ENCODE data around the gene TMEM51.

The TMEM51 gene

DNA sequence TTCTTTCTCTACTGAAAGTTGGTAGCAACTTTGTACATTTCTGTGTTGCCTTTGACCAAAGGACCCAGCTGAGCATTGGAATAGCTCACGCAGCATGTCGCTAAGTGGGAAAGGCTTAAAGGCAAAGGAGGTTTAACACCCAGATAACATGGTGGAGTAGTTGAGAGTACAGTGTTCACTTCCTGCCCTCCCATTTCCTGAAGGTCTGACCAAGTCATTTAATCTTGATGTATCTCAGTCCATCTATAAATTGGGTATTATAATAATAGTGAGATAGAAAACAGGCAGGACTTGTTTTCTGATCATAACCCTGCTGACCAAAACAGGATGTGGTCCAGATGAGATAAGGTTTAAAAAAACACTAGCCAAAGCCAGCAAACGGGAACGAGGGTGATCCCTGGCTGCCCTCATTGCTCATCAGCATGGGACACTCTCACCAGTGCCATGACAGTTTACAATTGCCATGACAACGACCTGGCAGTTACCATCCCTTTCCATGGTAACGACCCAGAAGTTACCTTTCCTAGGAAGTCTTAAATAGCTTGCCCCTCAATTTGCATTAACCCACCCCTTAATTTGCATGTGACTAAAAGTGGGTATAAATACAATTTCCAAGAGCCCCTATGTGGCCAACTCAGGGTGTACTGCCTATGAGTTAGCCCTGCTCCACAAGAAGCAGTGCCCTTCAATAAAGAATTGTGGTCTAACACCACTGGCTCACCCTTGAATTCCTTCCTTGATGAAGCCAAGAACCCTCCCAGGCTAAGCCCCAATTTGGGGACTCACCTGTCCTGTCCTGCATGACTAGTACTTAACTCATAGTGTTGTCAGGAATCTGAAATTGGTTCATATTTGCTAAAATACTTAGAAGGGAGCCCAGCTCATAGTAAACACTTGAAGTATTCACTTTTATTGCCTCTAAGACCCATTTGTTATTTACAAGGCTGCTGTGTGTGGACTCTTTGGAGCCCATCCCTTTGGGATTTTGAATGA lies 65.0 kb downstream of the TMEM51 start:
- no peak for DNase-seq (ENCODE audit: low spot score)

- DNase-seq (ENCODE audit: low spot score), result no peak
Measured at GRCh38 chr1:15219280-15220023, 65.9 kb downstream of the TMEM51 start.

DNA sequence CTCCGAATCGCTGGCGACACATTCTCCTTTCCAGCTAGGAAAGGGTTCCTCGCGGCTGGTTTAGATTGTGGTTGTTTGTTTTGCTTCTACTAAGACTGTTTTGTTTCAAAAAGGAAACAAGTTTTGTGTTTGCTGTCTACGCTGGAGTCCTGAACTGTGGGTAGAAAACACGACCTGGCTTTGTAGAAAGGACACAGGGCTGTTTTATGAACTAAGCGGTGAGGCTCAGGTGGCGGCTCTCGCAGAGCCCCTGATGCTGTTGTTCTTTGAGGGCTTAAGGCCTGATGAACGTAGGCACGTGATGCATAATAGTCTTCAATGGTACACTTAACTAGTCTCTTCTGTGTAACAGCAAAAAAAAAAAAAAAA lies 66.5 kb downstream of the TMEM51 start:
- DNase-seq (ENCODE audit: low spot score), result no peak

DNA sequence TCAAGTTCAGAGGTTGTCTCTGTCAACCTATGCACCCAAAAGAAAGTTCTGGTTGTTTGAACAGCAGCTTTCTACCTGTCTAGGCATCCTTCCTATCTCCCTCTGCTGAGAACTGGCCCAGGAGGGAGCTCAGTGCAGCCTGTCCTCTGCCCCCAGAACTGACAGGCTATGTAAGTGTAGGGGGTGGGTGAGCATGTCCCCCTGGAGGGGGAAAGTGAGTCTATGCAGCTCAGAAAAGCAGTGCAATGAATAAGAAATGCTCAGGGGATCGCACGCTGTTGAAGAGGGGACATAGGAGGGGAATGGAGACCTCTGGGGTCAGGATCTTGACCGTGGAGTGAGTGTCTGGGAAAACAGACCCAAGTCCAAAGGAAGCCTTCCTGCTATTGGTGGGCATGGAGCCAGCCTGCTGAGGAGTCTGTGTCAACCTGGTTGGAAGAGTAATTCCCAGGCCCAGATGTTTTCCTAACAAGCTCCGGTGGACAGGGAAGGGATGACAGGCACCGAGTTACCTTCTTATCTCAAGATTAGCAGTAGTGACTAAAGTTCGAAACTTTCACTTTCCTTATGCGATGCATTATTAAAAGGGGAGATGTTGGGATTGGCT lies 67.4 kb downstream of the TMEM51 start:
- no peak for DNase-seq (ENCODE audit: low spot score)

DNA sequence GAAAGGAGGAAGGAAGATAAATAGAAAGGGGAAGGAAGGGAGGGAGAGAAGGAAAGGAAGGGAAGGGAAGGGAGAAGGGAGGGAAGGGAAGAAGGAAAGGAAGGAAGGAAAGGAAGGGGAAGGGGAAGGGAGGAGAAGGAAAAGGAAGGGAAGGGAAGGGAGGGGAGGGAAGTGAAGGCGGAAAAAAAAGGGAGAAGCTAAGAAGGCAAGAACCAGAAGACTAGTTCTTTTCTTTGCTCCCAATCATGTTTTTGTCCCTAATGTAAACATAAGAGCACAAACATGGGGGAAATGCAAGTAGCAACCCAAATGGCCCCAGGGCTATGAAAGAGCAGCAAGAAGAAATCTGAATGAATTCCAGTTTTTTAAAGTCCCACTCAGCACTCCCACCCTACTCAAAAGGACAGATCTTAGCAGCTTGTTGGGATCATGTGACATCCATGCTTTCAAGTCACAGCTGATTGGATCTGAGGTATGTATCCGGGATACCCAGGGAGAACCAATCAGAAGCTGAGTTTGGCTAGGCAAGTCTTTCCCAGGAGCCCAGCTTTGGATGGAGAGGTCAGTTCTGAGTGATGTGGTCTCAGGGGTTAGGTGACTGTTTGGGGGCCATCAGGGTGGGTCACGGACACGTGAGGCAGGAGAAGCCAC lies 69.2 kb downstream of the TMEM51 start:
- DNase-seq (ENCODE audit: low spot score), result no peak

- no peak for DNase-seq (ENCODE audit: low spot score)
Measured at GRCh38 chr1:15224259-15224869, 70.8 kb downstream of the TMEM51 start.

DNA sequence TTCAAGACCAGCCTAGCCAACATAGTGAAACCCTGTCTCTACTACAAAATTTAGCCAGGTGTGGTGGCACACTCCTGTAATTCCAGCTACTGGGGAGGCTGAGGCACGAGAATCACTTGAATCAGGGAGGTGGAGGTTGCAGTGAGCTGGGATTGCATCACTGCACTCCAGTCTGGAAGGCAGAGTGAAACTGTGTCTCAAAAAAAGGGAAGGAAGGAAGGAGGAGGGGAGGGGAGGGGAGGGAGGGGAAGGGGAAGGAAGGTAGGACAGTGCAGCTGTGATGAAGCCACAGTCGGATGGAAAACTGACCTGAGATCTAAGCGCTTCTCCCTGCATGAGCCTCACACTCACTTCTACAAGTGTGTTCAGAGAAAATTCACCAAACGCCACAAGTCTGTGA lies 71.4 kb downstream of the TMEM51 start:
- DNase-seq (ENCODE audit: low spot score), result no peak

DNA sequence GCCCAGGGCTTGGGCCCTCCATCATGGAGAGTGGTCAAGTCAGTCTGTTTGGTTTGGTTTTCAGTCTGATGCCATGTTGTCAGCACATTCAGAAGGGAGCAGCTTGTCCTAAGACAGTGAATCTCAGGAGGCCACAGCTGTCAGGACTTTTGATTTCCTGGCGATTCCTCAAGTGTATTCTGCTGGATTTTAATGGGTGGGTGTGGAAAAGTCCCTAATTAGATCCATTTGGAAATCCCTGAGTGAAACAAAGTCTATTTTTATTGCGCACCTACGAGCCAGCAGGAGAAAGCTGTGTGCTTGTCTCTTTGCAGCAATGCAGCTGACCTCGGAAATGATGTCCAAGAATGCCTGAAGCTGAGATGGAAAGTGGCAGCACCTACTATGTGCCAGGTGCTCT lies 71.9 kb downstream of the TMEM51 start:
- DNase-seq (ENCODE audit: low spot score), result no peak

DNA sequence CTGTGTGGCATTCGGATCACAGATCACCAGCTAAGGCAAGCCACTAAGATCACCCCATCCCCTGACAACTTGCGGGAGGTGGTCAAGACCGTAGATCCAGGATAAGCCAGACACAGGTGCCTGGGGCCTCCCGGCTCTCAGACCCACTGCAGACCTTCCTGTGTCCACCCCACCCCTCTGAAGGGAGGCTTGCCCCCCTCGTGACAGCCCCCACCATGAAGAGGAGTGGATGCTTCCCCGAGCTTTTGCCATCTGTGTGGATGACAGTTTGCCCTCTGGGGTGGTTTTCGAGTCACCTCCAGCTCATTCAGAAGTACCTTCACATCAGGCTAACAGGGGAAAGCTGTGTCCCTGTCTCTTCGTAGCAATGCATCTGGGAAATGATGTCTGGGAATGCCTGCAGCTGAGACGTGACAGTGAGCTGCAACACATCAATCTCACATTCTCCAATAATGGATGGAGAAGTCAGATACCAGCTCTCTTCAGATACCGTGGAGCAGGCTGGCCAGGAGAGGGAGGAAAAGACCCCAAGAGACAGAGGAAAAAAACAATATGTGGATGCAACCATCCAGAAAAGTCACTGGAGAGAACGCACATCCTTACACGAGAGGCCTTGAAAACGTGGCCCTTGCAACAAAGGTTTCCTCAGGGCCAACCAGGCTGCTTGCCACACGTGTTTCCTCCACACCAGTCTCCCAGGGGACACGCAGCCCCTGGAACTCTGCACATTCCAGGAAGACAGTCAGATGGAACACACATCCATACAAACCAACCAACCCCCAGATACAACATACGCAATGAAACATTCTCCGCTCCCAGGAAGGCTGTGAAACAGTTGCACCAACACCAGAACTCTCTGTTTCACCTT lies 73.1 kb downstream of the TMEM51 start:
- DNase-seq (ENCODE audit: low spot score), result no peak

- DNase-seq (ENCODE audit: low spot score), result no peak
Measured at GRCh38 chr1:15229707-15230131, 76.2 kb downstream of the TMEM51 start.

GRCh38 chr1:15231714-15232201 lies 78.2 kb downstream of the TMEM51 start:
- no peak for DNase-seq (ENCODE audit: low spot score)

GRCh38 chr1:15233689-15234088 lies 80.1 kb downstream of the TMEM51 start:
- no peak for DNase-seq (ENCODE audit: low spot score)

DNA sequence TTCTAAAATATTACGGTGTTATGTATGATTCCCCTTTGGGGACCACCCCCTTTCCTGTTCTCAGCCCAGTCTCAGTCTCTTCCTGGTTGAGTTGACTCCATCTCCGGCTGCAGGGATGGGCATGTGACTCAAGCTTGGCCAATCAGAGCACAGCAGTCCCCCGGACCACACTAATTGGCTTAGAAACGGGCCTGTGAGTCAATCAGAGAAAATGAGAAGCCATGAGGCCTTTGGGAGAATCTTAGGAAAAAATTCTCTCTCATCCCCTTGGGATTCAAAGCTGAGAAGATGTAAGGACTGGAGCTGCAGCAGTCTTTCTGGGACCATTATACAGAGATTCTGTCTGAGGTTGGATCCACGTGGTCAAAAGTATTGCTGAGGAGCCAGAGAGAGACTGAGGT lies 82.8 kb downstream of the TMEM51 start:
- DNase-seq (ENCODE audit: low spot score), result no peak

DNA sequence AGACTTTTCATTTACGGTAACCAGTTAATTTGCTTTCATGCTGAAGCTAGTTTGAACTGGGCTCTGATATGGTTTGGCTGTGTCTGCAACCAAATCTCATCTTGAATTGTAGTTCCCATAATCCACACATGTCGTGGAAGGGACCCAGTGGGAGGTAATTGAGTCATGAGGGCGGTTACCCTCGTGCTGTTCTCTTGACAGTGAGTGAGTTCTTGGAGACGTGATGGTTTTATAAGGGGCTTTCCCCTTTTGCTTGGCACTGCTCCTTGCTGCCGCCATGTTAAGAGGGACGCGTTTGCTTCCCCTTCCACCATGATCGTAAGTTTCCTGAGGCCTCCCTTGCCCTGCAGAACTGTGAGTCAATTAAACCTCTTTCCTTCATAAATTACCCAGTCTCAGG lies 83.2 kb downstream of the TMEM51 start:
- DNase-seq (ENCODE audit: low spot score), result no peak

DNA sequence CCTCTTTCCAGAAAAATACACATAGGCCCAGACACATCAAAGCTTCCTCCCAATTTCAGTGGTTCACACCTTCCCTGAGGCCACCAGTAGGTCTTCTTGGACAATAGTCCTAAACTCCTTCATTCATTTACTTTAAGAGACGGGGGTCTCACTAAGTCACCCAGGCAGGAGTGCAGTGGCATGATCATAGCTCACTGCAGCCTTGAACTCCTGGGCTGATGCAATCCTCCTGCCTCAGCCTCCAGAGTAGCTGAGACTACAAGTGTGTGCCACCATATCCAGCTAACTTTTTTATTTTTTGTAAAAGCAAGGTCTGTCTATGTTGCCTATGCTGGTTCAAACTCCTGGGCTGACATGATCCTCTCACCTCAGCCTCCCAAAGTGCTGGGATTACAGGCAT lies 85.2 kb downstream of the TMEM51 start:
- DNase-seq (ENCODE audit: low spot score), result no peak

GRCh38 chr1:15242766-15243165 lies 89.2 kb downstream of the TMEM51 start:
- DNase-seq (ENCODE audit: low spot score), result no peak

DNA sequence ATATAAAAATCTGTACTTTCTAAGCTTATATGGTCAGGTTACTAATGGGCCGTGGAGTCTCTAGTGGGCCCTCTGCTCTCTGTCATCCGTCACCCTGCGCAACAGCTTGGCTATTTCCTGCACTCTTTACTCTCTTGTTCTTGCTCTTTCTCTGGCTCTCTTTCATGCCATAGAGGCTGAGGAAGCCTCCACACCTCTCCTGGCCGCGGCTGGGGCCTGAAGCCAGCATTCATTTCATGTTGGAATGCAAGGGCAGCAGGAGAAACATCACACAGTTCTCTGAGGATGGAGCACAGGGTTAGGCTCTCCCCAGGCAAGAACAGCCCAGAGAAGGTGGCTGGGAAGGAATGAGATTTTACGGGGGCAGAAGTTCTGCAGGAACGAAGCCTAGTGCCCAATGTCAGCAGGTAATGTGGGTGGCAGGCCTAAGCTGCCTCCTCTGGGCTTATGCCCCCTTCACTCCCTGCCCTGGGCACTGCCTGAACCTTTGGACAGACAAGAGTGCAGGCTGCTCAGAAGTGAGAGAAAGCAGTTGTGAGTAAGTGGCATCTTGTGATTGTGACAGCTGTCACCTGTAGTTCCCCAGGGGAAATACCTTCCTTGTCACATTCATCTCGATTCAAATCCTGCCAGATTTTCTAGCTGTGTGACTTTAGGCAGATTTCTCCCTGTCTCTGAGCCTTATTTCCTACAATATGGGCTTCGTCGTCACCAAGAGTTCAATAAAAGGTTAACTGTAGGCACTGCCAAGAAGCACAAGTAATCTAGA lies 89.9 kb downstream of the TMEM51 start:
- no peak for DNase-seq (ENCODE audit: low spot score)

DNA sequence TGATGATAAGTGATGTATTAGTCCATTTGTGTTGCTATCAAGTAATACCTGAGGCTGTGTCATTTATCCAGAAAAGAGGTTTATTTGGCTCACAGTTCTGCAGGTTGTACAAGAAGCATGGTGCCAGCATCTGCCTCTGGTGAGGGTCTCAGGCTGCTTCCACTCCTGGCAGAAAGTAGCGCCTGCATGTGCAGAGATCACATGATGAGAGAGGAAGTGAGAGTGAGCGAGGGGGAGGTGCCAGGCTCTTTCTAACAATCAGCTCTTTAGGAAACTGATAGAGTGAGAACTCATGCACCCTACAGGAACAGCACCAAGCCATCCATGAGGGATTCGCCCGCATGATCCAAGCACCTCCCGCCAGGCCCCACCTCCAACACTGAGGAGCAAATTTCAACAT lies 91.3 kb downstream of the TMEM51 start:
- DNase-seq (ENCODE audit: low spot score), result no peak

DNA sequence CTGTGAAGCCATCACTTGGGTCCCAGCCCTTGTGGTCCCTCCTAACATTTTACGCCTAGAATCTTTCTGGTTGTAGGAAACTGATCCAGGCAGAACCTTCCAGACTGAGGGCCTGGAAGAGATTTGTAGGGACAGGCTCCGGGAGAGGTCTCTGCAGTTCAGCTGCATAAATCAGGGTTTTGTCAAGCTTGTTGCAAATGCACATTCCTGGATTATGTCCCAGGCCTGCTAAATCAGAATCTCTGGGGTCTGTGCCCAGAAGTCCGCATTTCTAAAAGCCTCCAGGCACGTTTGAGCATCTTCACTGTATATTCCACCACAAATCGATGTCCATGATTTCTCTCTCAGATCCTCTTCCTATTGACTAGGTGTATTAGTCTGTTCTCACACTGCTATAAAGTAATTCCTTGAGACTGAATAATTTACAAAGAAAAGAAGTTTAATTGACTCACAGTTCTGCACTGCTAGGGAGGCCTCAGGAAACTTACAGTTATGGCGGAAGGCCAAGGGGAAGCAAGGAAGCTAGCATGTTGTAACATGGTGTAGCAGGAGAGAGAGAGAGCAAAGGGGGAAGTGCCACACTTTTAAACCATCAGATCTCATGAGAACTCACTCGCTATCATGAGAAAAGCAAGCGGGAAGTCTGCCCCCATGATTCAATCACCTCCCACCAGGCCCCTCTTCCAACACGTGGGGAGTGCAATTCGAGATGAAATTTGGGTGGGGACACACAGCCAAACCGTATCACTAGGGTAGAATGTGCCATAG lies 92.2 kb downstream of the TMEM51 start:
- DNase-seq (ENCODE audit: low spot score), result peak; percentile 39
